Measurements from ENCODE around the gene LIX1L. TPM values are rescaled to one million over a fixed set of nuclear protein-coding genes. Genes with fewer than 3 reads are reported as not detected.

LIX1L gene
- total and polyA plus RNA-seq, 11 donors, result 7.0 to 31.5 (median 26.1) TPM

DNA sequence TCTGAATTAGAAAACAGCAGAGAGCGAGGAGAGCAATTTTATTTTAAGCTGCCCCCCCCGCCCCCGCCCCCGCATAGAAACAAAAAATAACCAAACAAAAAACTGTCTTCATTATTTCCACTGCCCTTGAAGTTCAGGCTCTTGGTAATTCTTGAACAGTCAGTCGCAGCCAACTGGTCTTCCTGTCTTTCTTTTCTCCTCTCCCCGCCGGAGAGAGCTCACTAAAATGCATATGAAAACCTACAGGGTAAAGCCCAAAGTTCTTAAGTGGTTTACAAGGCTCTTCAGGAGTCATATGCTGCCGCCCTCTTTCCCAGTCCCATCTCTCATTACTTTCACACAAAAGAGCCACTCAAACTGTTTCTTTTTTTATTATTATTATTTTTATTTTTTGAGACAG lies 71.0 kb downstream of the LIX1L start:
- 45 to 52% (median 47%) methylated on average over 8 of the region's 8 CpGs for WGBS, 4 donors
- H3K36me3 ChIP-seq, result no peaks in the 10 kb centered on the region
- H3K27ac ChIP-seq, result peak overlapping the region in 6 of 12 donors; percentile 17 to 63 (median 60)
- no peak for TF ChIP-seq POLR2A (IDR thresholded peaks at IDR 0.05)
- TF ChIP-seq, protein P1, sequence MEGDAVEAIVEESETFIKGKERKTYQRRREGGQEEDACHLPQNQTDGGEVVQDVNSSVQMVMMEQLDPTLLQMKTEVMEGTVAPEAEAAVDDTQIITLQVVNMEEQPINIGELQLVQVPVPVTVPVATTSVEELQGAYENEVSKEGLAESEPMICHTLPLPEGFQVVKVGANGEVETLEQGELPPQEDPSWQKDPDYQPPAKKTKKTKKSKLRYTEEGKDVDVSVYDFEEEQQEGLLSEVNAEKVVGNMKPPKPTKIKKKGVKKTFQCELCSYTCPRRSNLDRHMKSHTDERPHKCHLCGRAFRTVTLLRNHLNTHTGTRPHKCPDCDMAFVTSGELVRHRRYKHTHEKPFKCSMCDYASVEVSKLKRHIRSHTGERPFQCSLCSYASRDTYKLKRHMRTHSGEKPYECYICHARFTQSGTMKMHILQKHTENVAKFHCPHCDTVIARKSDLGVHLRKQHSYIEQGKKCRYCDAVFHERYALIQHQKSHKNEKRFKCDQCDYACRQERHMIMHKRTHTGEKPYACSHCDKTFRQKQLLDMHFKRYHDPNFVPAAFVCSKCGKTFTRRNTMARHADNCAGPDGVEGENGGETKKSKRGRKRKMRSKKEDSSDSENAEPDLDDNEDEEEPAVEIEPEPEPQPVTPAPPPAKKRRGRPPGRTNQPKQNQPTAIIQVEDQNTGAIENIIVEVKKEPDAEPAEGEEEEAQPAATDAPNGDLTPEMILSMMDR (IDR thresholded peaks at IDR 0.05), result no peak
- H3K9me3 ChIP-seq, result no peaks in the 10 kb centered on the region
- H3K27me3 ChIP-seq, result peaks cover 0 to 5% (median 0%) of the 10 kb centered on the region in 9 donors
- H3K4me1 ChIP-seq, result peaks cover 3 to 29% (median 19%) of the 10 kb centered on the region in 12 donors
- ATAC-seq (peak in 1 of 4 donors; percentile 14), DNase-seq (no peak)
- intact Hi-C loops (cut with DNase I), result no loop called here
- peak overlapping the region in 4 of 12 donors; percentile 74 to 97 (median 81) for H3K4me3 ChIP-seq

GRCh38 chr1:145886390-145886789 lies 71.4 kb downstream of the LIX1L start:
- peak overlapping the region; percentile 46 to 97 (median 76) for H3K4me3 ChIP-seq
- ATAC-seq (peak in 3 of 4 donors; percentile 3 to 27 (median 25)), DNase-seq (no peak)
- peak overlapping the region in 8 of 12 donors; percentile 24 to 66 (median 51) for H3K27ac ChIP-seq
- no peaks in the 10 kb centered on the region for H3K9me3 ChIP-seq
- H3K4me1 ChIP-seq, result peaks cover under 1 to 24% (median 15%) of the 10 kb centered on the region in 12 donors
- TF ChIP-seq, protein P1 (IDR thresholded peaks at IDR 0.05), result no peak
- TF ChIP-seq POLR2A (IDR thresholded peaks at IDR 0.05), result no peak
- WGBS, 4 donors, result 33 to 38% (median 36%) methylated on average over 11 of the region's 11 CpGs
- H3K36me3 ChIP-seq, result no peaks in the 10 kb centered on the region
- H3K27me3 ChIP-seq, result peaks cover 0 to 5% (median 0%) of the 10 kb centered on the region in 9 donors
- intact Hi-C loops (cut with DNase I), result no loop called here

- Histone ChIP-seq H3K9me3 (no peaks in the 10 kb centered on the region), H3K27me3 (peaks cover 0 to 5% (median 0%) of the 10 kb centered on the region in 9 donors), H3K4me3 (peak within 1 kb of the TSS; percentile 46 to 97 (median 76)), H3K36me3 (no peaks in the 10 kb centered on the region), H3K27ac (peak within 1 kb of the TSS in 8 of 12 donors; percentile 24 to 66 (median 51)), H3K4me1 (peaks cover 0 to 19% (median 12%) of the 10 kb centered on the region in 12 donors)
- DNase-seq (peak; percentile 85 to 93 (median 89)), ATAC-seq (peak; percentile 85 to 97 (median 96))
- intact Hi-C loops (cut with DNase I), result no loop called here
- 0 to 1% (median 0%) methylated on average over 16 to 36 of the region's 36 CpGs for WGBS, 4 donors
- no peak for TF ChIP-seq POLR2A (IDR thresholded peaks at IDR 0.05)
- TF ChIP-seq, protein P1 (IDR thresholded peaks at IDR 0.05), result no peak
These were observed 72.0 kb downstream of the LIX1L start, which contains the start of gene ANKRD35 for GRCh38 chr1:145885738-145886287. Gene ANKRD35 (minus strand): TSS chr1:145885866. CDS start chr1:145885758, 108 bp downstream.

- no peak overlapping the region for H3K27ac ChIP-seq
- no peaks in the 10 kb centered on the region for H3K36me3 ChIP-seq
- no peak overlapping the region for H3K4me3 ChIP-seq
- H3K27me3 ChIP-seq, result peaks cover 0 to 5% (median 0%) of the 10 kb centered on the region in 9 donors
- ATAC-seq (no peak), DNase-seq (no peak)
- TF ChIP-seq POLR2A (IDR thresholded peaks at IDR 0.05), result no peak
- TF ChIP-seq, protein P1 (IDR thresholded peaks at IDR 0.05), result no peak
- intact Hi-C loops (cut with DNase I), result no loop called here
- peaks cover 0 to 15% (median 9%) of the 10 kb centered on the region in 12 donors for H3K4me1 ChIP-seq
- 90 to 100% (median 94%) methylated on average over 1 of the region's 1 CpG for WGBS, 4 donors
- H3K9me3 ChIP-seq, result no peaks in the 10 kb centered on the region
These were observed 73.1 kb downstream of the LIX1L start for GRCh38 chr1:145884675-145885074.

Other genes with a start within 250 kb of the LIX1L start
- gene CD160, start 238.5 kb downstream of the LIX1L start, total RNA-seq, result under 1 TPM in 2 of 9 donors, not detected in 7; 0.64 to 0.79 TPM
- gene CD160, start 238.5 kb downstream of the LIX1L start, polyA plus RNA-seq, result not detected
- gene RNF115, start 133.9 kb downstream of the LIX1L start, total RNA-seq, result 10 to 100 TPM; 41.4 to 76.5 (median 52.0) TPM
- gene RNF115, start 133.9 kb downstream of the LIX1L start, polyA plus RNA-seq, result 10 to 100 TPM; 20.5 to 29.4 TPM
- gene POLR3C, start 133.8 kb downstream of the LIX1L start, total RNA-seq, result 10 to 100 TPM; 12.5 to 22.4 (median 15.1) TPM
- gene POLR3C, start 133.8 kb downstream of the LIX1L start, polyA plus RNA-seq, result 10 to 100 TPM in 1 of 2 donors, 1 to 10 TPM in 1; 5.9 to 14.8 TPM
- gene NUDT17, start 112.4 kb downstream of the LIX1L start, total RNA-seq, result 10 to 100 TPM in 1 of 9 donors, 1 to 10 TPM in 8; 1.7 to 10.9 (median 4.3) TPM
- 1 to 10 TPM in 1 of 2 donors, under 1 TPM in 1; 0.71 to 3.4 TPM for gene NUDT17, start 112.4 kb downstream of the LIX1L start, polyA plus RNA-seq
- 10 to 100 TPM; 14.2 to 25.8 (median 15.6) TPM for gene PIAS3, start 98.9 kb downstream of the LIX1L start, total RNA-seq
- 10 to 100 TPM; 14.2 to 31.0 TPM for gene PIAS3, start 98.9 kb downstream of the LIX1L start, polyA plus RNA-seq
- gene ANKRD35, start 72.2 kb downstream of the LIX1L start, total RNA-seq, result 1 to 10 TPM in 2 of 9 donors, under 1 TPM in 7; 0.29 to 1.4 (median 0.51) TPM
- 1 to 10 TPM in 1 of 2 donors, under 1 TPM in 1; 0.50 to 1.5 TPM for gene ANKRD35, start 72.2 kb downstream of the LIX1L start, polyA plus RNA-seq
- 1 to 10 TPM in 7 of 9 donors, under 1 TPM in 2; 0.81 to 5.4 (median 1.3) TPM for gene ITGA10, start 48.0 kb downstream of the LIX1L start, total RNA-seq
- gene ITGA10, start 48.0 kb downstream of the LIX1L start, polyA plus RNA-seq, result 1 to 10 TPM; 2.4 to 2.6 TPM
- 10 to 100 TPM; 17.7 to 27.5 (median 24.5) TPM for gene PEX11B, start 39.3 kb downstream of the LIX1L start, total RNA-seq
- gene PEX11B, start 39.3 kb downstream of the LIX1L start, polyA plus RNA-seq, result 10 to 100 TPM; 19.6 to 29.8 TPM
- 100 to 1,000 TPM in 1 of 9 donors, 10 to 100 TPM in 8; 58.7 to 100 (median 75.7) TPM for gene RBM8A, start 30.5 kb downstream of the LIX1L start, total RNA-seq
- 100 to 1,000 TPM in 1 of 2 donors, 10 to 100 TPM in 1; 57.9 to 186 TPM for gene RBM8A, start 30.5 kb downstream of the LIX1L start, polyA plus RNA-seq
- 1 to 10 TPM; 1.0 to 3.5 (median 1.7) TPM for gene ANKRD34A, start 6.6 kb upstream of the LIX1L start, total RNA-seq
- gene ANKRD34A, start 6.6 kb upstream of the LIX1L start, polyA plus RNA-seq, result 1 to 10 TPM in 1 of 2 donors, under 1 TPM in 1; 0.65 to 1.9 TPM
- 10 to 100 TPM; 30.2 to 45.7 (median 36.0) TPM for gene POLR3GL, start 6.7 kb upstream of the LIX1L start, total RNA-seq
- 10 to 100 TPM; 45.8 to 69.4 TPM for gene POLR3GL, start 6.7 kb upstream of the LIX1L start, polyA plus RNA-seq
- gene TXNIP, start 38.6 kb upstream of the LIX1L start, total RNA-seq, result 1,000 to 10,000 TPM in 4 of 9 donors, 100 to 1,000 TPM in 5; 489 to 1,925 (median 1,000) TPM
- gene TXNIP, start 38.6 kb upstream of the LIX1L start, polyA plus RNA-seq, result 100 to 1,000 TPM; 222 to 597 TPM
- 100 to 1,000 TPM in 3 of 9 donors, 10 to 100 TPM in 6; 21.8 to 125 (median 79.5) TPM for gene HJV, start 63.7 kb upstream of the LIX1L start, total RNA-seq
- gene HJV, start 63.7 kb upstream of the LIX1L start, polyA plus RNA-seq, result 10 to 100 TPM in 1 of 2 donors, under 1 TPM in 1; 0.62 to 37.7 TPM
- 1 to 10 TPM in 4 of 9 donors, under 1 TPM in 5; 0.28 to 2.8 (median 0.96) TPM for gene NBPF10, start 186.8 kb upstream of the LIX1L start, total RNA-seq
- gene NBPF10, start 186.8 kb upstream of the LIX1L start, polyA plus RNA-seq, result under 1 TPM; 0.19 to 0.47 TPM